DND-41 (cell line): ENCODE data around the gene NKX1-2.

Source experiments
- CTCF ChIP-seq: IDR thresholded peaks from 2 replicates; pipeline ENCODE4 v1.5.1; 2012; ENCODE audit warnings: borderline replicate concordance, low read length, moderate library complexity, mild to moderate bottlenecking; ENCODE audit not compliant: poor library complexity, severe bottlenecking; ENCODE audit errors: extremely low read depth
- EZH2 ChIP-seq: IDR thresholded peaks from 3 replicates; pipeline ENCODE4 v1.6.1; 2012; ENCODE audit warnings: borderline replicate concordance, low read depth, mild to moderate bottlenecking, moderate library complexity, low read length, inconsistent platforms; ENCODE audit not compliant: severe bottlenecking

DNA sequence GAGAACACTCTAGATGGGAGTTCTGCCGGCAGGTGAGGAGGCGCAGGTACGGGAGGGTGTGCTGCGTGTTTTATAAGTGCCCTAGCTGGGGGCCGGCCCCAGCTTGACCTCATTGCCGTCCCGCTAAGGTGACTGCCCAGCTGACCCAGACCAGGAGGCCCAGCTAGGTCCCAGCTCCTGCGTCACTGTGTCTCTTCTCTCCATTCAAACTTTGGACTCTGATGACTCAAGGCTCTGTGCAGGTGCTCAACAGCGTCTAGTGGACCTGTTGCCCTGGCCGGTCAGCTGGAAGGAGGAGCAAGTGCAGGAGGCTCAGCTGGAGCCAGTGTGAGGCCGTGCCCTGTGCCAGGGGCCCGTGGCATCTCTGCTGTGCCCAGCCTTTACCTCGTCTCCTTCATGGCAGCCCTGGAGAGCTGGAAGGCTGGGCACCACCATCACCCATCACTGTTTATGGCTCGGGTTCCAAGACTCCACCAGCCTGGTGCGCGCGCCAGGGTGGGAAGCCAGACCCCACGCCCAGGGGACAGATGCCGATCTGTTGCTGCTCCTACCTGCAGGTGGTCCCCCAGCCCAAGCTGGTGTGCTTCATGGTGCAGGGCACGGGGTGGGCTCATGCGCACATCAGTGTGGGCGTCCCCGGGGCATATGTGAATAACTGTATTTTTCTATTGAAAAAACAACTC, 26.3 kb upstream of the NKX1-2 start:
- TF ChIP-seq CTCF, result no peak
- TF ChIP-seq EZH2, result no peak
